Fibroblast of mammary gland (primary cell): ENCODE results near the gene ALDH3B2.
"Not testable (repeated sequence)": the region's sequence is repeated elsewhere in the genome, so short reads cannot be mapped to it uniquely, and the experiment has no call there.

Source experiments
- DNase-seq: peaks from one replicate; pipeline ENCODE4 v3.0.0-alpha.2; 2010; ENCODE audit warnings: low read depth
- H3K4me3 ChIP-seq: 2 replicates; pipeline ENCODE4 v1.5.1; 2011; ENCODE audit warnings: low read depth, mild to moderate bottlenecking, low read length, moderate library complexity; ENCODE audit not compliant: control insufficient read depth
- CTCF ChIP-seq: conservative IDR thresholded peaks from 2 replicates; pipeline ENCODE4 v1.5.1; 2011; ENCODE audit warnings: low read depth, low read length, inconsistent platforms; ENCODE audit not compliant: control insufficient read depth, insufficient read depth

ALDH3B2 gene

GRCh38 chr11:67664213-67664585 lies 10.2 kb downstream of the ALDH3B2 start:
- DNase-seq, result no peak
- TF ChIP-seq CTCF, result no peak
- H3K4me3 ChIP-seq, result no peak overlapping the region

- H3K4me3 ChIP-seq, result no peak overlapping the region
- no peak for DNase-seq
- no peak for TF ChIP-seq CTCF
These were observed 10.8 kb downstream of the ALDH3B2 start for GRCh38 chr11:67663532-67664212.

GRCh38 chr11:67662835-67663531 lies 11.4 kb downstream of the ALDH3B2 start:
- DNase-seq, result no peak
- no peak overlapping the region for H3K4me3 ChIP-seq
- TF ChIP-seq CTCF, result no peak

GRCh38 chr11:67662142-67662834 lies 12.1 kb downstream of the ALDH3B2 start:
- no peak for DNase-seq
- TF ChIP-seq CTCF, result no peak
- no peak overlapping the region for H3K4me3 ChIP-seq

GRCh38 chr11:67660752-67661151 lies 13.7 kb downstream of the ALDH3B2 start:
- DNase-seq, H3K4me3 ChIP-seq: not testable (repeated sequence)

- not testable (repeated sequence) for DNase-seq, H3K4me3 ChIP-seq
These were observed 14.7 kb downstream of the ALDH3B2 start for GRCh38 chr11:67659651-67660165.

GRCh38 chr11:67657300-67657699 lies 17.1 kb downstream of the ALDH3B2 start:
- TF ChIP-seq CTCF, result no peak
- DNase-seq, result no peak
- H3K4me3 ChIP-seq, result no peak overlapping the region
